T-helper 1 cell (primary cell): ENCODE data around the gene PCDH7.

Experiments used
- DNase-seq, 5 donors: peaks; one replicate each; pipeline ENCODE4 v3.0.0-alpha.2; 2012 to 2020

The PCDH7 gene

GRCh38 chr4:30726090-30726675, 6.0 kb downstream of the PCDH7 start:
- no peak for DNase-seq

- no peak for DNase-seq
These were observed 7.2 kb downstream of the PCDH7 start for GRCh38 chr4:30727409-30727808.

- DNase-seq = no peak
These were observed 8.1 kb downstream of the PCDH7 start for GRCh38 chr4:30728311-30728710.

- no peak for DNase-seq
These were observed 23.7 kb downstream of the PCDH7 start for GRCh38 chr4:30743897-30744296.

GRCh38 chr4:30744386-30744785, 24.2 kb downstream of the PCDH7 start:
- no peak for DNase-seq

- DNase-seq = no peak
These were observed 24.9 kb downstream of the PCDH7 start for GRCh38 chr4:30744957-30745640.

GRCh38 chr4:30746735-30747134, 26.6 kb downstream of the PCDH7 start:
- no peak for DNase-seq

GRCh38 chr4:30753316-30753715, 33.1 kb downstream of the PCDH7 start:
- DNase-seq = no peak

- no peak for DNase-seq
These were observed 33.9 kb downstream of the PCDH7 start for GRCh38 chr4:30754021-30754420.

GRCh38 chr4:30755346-30755745, 35.2 kb downstream of the PCDH7 start:
- DNase-seq = no peak

- DNase-seq = no peak
These were observed 36.4 kb downstream of the PCDH7 start for GRCh38 chr4:30756553-30756952.

- DNase-seq = no peak
These were observed 37.2 kb downstream of the PCDH7 start for GRCh38 chr4:30757357-30757756.

GRCh38 chr4:30760551-30760950, 40.4 kb downstream of the PCDH7 start:
- no peak for DNase-seq

GRCh38 chr4:30763321-30763727, 43.2 kb downstream of the PCDH7 start:
- no peak for DNase-seq

- DNase-seq = no peak
These were observed 44.9 kb downstream of the PCDH7 start for GRCh38 chr4:30765022-30765421.

- DNase-seq = no peak
These were observed 47.1 kb downstream of the PCDH7 start for GRCh38 chr4:30767147-30767845.

- no peak for DNase-seq
These were observed 48.1 kb downstream of the PCDH7 start for GRCh38 chr4:30768277-30768676.

- DNase-seq = no peak
These were observed 48.9 kb downstream of the PCDH7 start for GRCh38 chr4:30769093-30769492.

GRCh38 chr4:30770049-30770549, 49.9 kb downstream of the PCDH7 start:
- DNase-seq = no peak

GRCh38 chr4:30770812-30771211, 50.6 kb downstream of the PCDH7 start:
- DNase-seq = no peak

GRCh38 chr4:30776451-30776850, 56.3 kb downstream of the PCDH7 start:
- no peak for DNase-seq

GRCh38 chr4:30776921-30777415, 56.8 kb downstream of the PCDH7 start:
- no peak for DNase-seq
